PFSK-1 (cell line): ENCODE data around the gene HOTAIR.

ENCODE experiments used
- SIN3A ChIP-seq: IDR thresholded peaks from 2 replicates; pipeline ENCODE4 v1.6.1; 2012; ENCODE audit warnings: mild to moderate bottlenecking, low read length, moderate library complexity, borderline replicate concordance; ENCODE audit not compliant: insufficient read depth
- TAF1 ChIP-seq: IDR thresholded peaks from 2 replicates; pipeline ENCODE4 v1.6.1; 2012; ENCODE audit warnings: low read length, control low read depth, borderline replicate concordance; ENCODE audit not compliant: insufficient read depth
- TF ChIP-seq, protein P1 (sequence below), 2 experiments: IDR thresholded peaks; 2 replicates each; pipeline versions ENCODE4 v1.6.1 to v1.8.0; 2011 to 2012; ENCODE audit warnings: low read depth in 2 of 2, low read length in 2 of 2, control low read depth in 1 of 2, inconsistent platforms in 1 of 2, mild to moderate bottlenecking in 1 of 2, moderate library complexity in 1 of 2; ENCODE audit not compliant: insufficient read depth in 1 of 2

DNA sequence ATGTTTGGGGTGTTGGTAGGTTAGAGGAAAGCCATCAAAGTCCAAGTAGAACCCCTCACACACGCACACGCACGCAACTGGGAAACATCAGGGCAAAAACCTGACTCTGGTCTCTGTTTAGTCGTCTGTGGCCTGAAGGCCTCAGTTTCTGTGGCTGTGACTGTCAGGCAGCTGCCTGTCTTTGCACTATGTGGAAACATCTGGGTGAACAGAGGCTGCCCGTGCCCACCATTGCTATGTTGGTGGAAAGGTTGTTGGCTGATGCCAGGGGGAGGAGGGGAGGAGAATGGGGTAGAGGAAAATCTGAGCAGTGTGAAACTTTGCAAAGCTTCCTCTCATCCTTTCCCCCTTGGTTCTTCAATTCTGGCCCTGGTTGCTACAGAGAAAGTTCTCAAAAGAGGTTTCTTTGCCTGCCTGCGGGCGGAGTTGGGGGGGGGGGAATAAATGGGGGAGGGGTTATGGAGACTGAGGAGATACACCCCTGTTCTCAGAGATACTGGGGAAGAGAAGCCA, 17.7 kb upstream of the HOTAIR start:
- TF ChIP-seq, protein P1, sequence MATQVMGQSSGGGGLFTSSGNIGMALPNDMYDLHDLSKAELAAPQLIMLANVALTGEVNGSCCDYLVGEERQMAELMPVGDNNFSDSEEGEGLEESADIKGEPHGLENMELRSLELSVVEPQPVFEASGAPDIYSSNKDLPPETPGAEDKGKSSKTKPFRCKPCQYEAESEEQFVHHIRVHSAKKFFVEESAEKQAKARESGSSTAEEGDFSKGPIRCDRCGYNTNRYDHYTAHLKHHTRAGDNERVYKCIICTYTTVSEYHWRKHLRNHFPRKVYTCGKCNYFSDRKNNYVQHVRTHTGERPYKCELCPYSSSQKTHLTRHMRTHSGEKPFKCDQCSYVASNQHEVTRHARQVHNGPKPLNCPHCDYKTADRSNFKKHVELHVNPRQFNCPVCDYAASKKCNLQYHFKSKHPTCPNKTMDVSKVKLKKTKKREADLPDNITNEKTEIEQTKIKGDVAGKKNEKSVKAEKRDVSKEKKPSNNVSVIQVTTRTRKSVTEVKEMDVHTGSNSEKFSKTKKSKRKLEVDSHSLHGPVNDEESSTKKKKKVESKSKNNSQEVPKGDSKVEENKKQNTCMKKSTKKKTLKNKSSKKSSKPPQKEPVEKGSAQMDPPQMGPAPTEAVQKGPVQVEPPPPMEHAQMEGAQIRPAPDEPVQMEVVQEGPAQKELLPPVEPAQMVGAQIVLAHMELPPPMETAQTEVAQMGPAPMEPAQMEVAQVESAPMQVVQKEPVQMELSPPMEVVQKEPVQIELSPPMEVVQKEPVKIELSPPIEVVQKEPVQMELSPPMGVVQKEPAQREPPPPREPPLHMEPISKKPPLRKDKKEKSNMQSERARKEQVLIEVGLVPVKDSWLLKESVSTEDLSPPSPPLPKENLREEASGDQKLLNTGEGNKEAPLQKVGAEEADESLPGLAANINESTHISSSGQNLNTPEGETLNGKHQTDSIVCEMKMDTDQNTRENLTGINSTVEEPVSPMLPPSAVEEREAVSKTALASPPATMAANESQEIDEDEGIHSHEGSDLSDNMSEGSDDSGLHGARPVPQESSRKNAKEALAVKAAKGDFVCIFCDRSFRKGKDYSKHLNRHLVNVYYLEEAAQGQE (IDR thresholded peaks at IDR 0.05; ENCODE audit: insufficient read depth in 1 of 2, low read depth in 2 of 2, low read length in 2 of 2) = no peak
- TF ChIP-seq TAF1 (no peak), SIN3A (no peak)
